ENCODE results near the gene EFHC2. TPM values are rescaled to one million over a fixed set of nuclear protein-coding genes. Genes with fewer than 3 reads are reported as not detected.
A peak's percentile ranks its signal among the peaks of the same experiment; 100 is the strongest.
"Not testable (repeated sequence)": the region's sequence is repeated elsewhere in the genome, so short reads cannot be mapped to it uniquely, and the experiment has no call there.

The EFHC2 gene
- total RNA-seq, 1 donor from 2014 or later, result not detected

GRCh38 chrX:44265559-44265958, 77.9 kb downstream of the EFHC2 start:
- Mint-ChIP-seq H3K9me3 (no peaks in the 10 kb centered on the region), H3K36me3 (ENCODE audit: low read depth) (no peaks in the 10 kb centered on the region), H3K4me1 (peaks cover 5% of the 10 kb centered on the region), H3K27me3 (no peaks in the 10 kb centered on the region), H3K4me3 (no peak overlapping the region), H3K27ac (no peak overlapping the region)
- no peak for TF ChIP-seq CTCF (IDR thresholded peaks at IDR 0.05)
- ATAC-seq (ENCODE audit: low read depth) (no peak), DNase-seq (no peak)
- intact Hi-C loops (cut with micrococcal nuclease), result no loop called here
- POLR2A ChIA-PET, result no interaction called here
- CTCF ChIA-PET, result no interaction called here

- H3K36me3 Mint-ChIP-seq (ENCODE audit: low read depth), result no peaks in the 10 kb centered on the region
- TF ChIP-seq CTCF (IDR thresholded peaks at IDR 0.05), result no peak
- intact Hi-C loops (cut with micrococcal nuclease), result no loop called here
- no peak for ATAC-seq (ENCODE audit: low read depth)
- H3K9me3 Mint-ChIP-seq, result no peaks in the 10 kb centered on the region
- CTCF ChIA-PET, result no interaction called here
- no peak overlapping the region for H3K4me3 Mint-ChIP-seq
- peaks cover 5% of the 10 kb centered on the region for H3K4me1 Mint-ChIP-seq
- POLR2A ChIA-PET, result no interaction called here
- DNase-seq, result no peak
- no peak overlapping the region for H3K27ac Mint-ChIP-seq
- H3K27me3 Mint-ChIP-seq, result no peaks in the 10 kb centered on the region
Observed at GRCh38 chrX:44264936-44265335, 78.5 kb downstream of the EFHC2 start.

- ChIA-PET CTCF (no interaction called here), POLR2A (no interaction called here)
- DNase-seq (no peak), ATAC-seq (ENCODE audit: low read depth) (no peak)
- Mint-ChIP-seq H3K4me3 (no peak overlapping the region), H3K27ac (no peak overlapping the region), H3K9me3 (peaks cover 2% of the 10 kb centered on the region), H3K27me3 (no peaks in the 10 kb centered on the region), H3K36me3 (ENCODE audit: low read depth) (no peaks in the 10 kb centered on the region), H3K4me1 (peaks cover 5% of the 10 kb centered on the region)
- TF ChIP-seq CTCF (IDR thresholded peaks at IDR 0.05), result no peak
- intact Hi-C loops (cut with micrococcal nuclease), result no loop called here
Observed at GRCh38 chrX:44261286-44261685, 82.2 kb downstream of the EFHC2 start.

GRCh38 chrX:44260609-44261008, 82.9 kb downstream of the EFHC2 start:
- Mint-ChIP-seq H3K27me3 (no peaks in the 10 kb centered on the region), H3K36me3 (ENCODE audit: low read depth) (peaks cover 2% of the 10 kb centered on the region), H3K4me1 (peaks cover 7% of the 10 kb centered on the region), H3K27ac (no peak overlapping the region), H3K4me3 (no peak overlapping the region), H3K9me3 (peaks cover 2% of the 10 kb centered on the region)
- DNase-seq (no peak), ATAC-seq (ENCODE audit: low read depth) (no peak)
- no peak for TF ChIP-seq CTCF (IDR thresholded peaks at IDR 0.05)
- ChIA-PET CTCF (no interaction called here), POLR2A (no interaction called here)
- intact Hi-C loops (cut with micrococcal nuclease), result no loop called here

GRCh38 chrX:44255742-44256141, 87.7 kb downstream of the EFHC2 start:
- ATAC-seq (ENCODE audit: low read depth); H3K36me3 Mint-ChIP-seq (ENCODE audit: low read depth); intact Hi-C loops (cut with micrococcal nuclease); POLR2A ChIA-PET; H3K27ac Mint-ChIP-seq; H3K27me3 Mint-ChIP-seq; H3K9me3 Mint-ChIP-seq; CTCF ChIA-PET; DNase-seq: not testable (repeated sequence)
- Mint-ChIP-seq H3K4me1 (peaks cover 34% of the 10 kb centered on the region), H3K4me3 (peak overlapping the region; percentile 11)

- Mint-ChIP-seq H3K4me3 (peak overlapping the region; percentile 64), H3K36me3 (ENCODE audit: low read depth) (peaks cover 7% of the 10 kb centered on the region)
Observed at GRCh38 chrX:44253575-44253942, 89.9 kb downstream of the EFHC2 start.

GRCh38 chrX:44252688-44253574, 90.5 kb downstream of the EFHC2 start:
- ATAC-seq (ENCODE audit: low read depth), result peak; percentile 71
- POLR2A ChIA-PET; H3K27me3 Mint-ChIP-seq; intact Hi-C loops (cut with micrococcal nuclease); H3K9me3 Mint-ChIP-seq; H3K36me3 Mint-ChIP-seq (ENCODE audit: low read depth): not testable (repeated sequence)
- Mint-ChIP-seq H3K27ac (peak overlapping the region; percentile 59), H3K4me1 (peaks cover 34% of the 10 kb centered on the region), H3K4me3 (peak overlapping the region; percentile 64)
- CTCF ChIA-PET, result interaction anchor here (0.9 kb wide), 1 partner anchor 8 kb away, joined by 4 read pairs; no protein-coding TSS in a partner anchor
- DNase-seq, result peak; percentile 18

More at GRCh38 chrX:44253575-44253942, 89.9 kb downstream of the EFHC2 start:
- ChIA-PET CTCF (interaction anchor here (0.9 kb wide), 1 partner anchor 9 kb away, joined by 4 read pairs; no protein-coding TSS in a partner anchor), POLR2A (no interaction called here)
- intact Hi-C loops (cut with micrococcal nuclease), result no loop called here
- TF ChIP-seq CTCF (IDR thresholded peaks at IDR 0.05), result no peak
- no peak for ATAC-seq (ENCODE audit: low read depth)
- Mint-ChIP-seq H3K27ac (peak overlapping the region; percentile 59), H3K27me3 (no peaks in the 10 kb centered on the region), H3K9me3 (peaks cover 8% of the 10 kb centered on the region), H3K4me1 (peaks cover 34% of the 10 kb centered on the region)
- peak; percentile 12 for DNase-seq
